GM12878 (cell line): ENCODE data around the gene ALKBH8. TPM values are rescaled to one million over a fixed set of nuclear protein-coding genes. Genes with fewer than 3 reads are reported as not detected.

Experiments used
- ATAC-seq: fragments of 200-7000 bp; cut with Tn5 transposase; 3 replicates; pipeline ENCODE4 v1.9.1; 2020; ENCODE audit warnings: mild to moderate bottlenecking, moderate library complexity
- BruUV-seq: library from RNA; stranded (reverse); fragments of 400-500 nt; replicated peaks from 2 replicates; lab custom pipeline; 2021; lab: Mats Ljungman, UMichigan
- CTCF ChIA-PET: fragments of 300-600 bp; sonication (Branson Sonifier 250); formaldehyde crosslinking; extraction: SDS; loops from one replicate; lab custom pipeline; 2021; ENCODE audit warnings: inconsistent platforms; lab: Yijun Ruan, JAX
- POLR2A ChIA-PET: fragments of 350-600 bp; formaldehyde crosslinking; extraction: SDS; loops from one replicate; lab custom pipeline; 2021; ENCODE audit warnings: inconsistent platforms; lab: Charles Lee
- RAD21 ChIA-PET: fragments of 300-600 bp; sonication (Branson Sonifier 250); formaldehyde crosslinking; loops from one replicate; lab custom pipeline; 2023; ENCODE audit warnings: antibody characterized with exemption; ENCODE audit not compliant: unreplicated experiment; lab: Charles Lee
- SMC1A ChIA-PET: fragments of 300-600 bp; sonication (Branson Sonifier 250); formaldehyde crosslinking; loops from one replicate; lab custom pipeline; 2023; ENCODE audit not compliant: unreplicated experiment, uncharacterized antibody; lab: Charles Lee
- DNase-seq: peaks from one replicate; pipeline ENCODE4 v3.0.0-alpha.2; 2011; ENCODE audit warnings: low read depth, low spot score
- FAIRE-seq: peaks from 3 replicates; lab custom pipeline; 2011; peaks lifted over from hg19 to GRCh38; lab: Jason Lieb, UNC
- H2AFZ ChIP-seq: 2 replicates; pipeline ENCODE4 v1.6.0; 2011; ENCODE audit warnings: low read depth, low read length, control low read depth; ENCODE audit not compliant: control insufficient read depth
- H3K27ac ChIP-seq: 2 replicates; pipeline ENCODE4 v1.5.1; 2011; ENCODE audit warnings: control low read depth; ENCODE audit not compliant: control insufficient read depth, insufficient read depth
- H3K27me3 ChIP-seq, 2 experiments: replicated peaks in 1 of 2; 2 replicates each; pipeline versions ENCODE4 v1.6.0 to v1.6.1; 2011; ENCODE audit warnings: low read length in 1 of 2; ENCODE audit not compliant: control insufficient read depth in 2 of 2, insufficient read depth in 2 of 2
- H3K36me3 ChIP-seq, 2 experiments: 2 replicates each; pipeline ENCODE4 v1.5.1; 2011; ENCODE audit warnings: low read length in 1 of 2; ENCODE audit not compliant: control insufficient read depth in 2 of 2, insufficient read depth in 2 of 2
- H3K4me1 ChIP-seq: 2 replicates; pipeline ENCODE4 v1.6.1; 2011; ENCODE audit warnings: mild to moderate bottlenecking, low read length, moderate library complexity, mixed read lengths; ENCODE audit not compliant: control insufficient read depth, insufficient read depth
- H3K4me2 ChIP-seq: 2 replicates; pipeline ENCODE4 v1.6.0; 2011; ENCODE audit warnings: control low read depth; ENCODE audit not compliant: control insufficient read depth, insufficient read depth
- H3K4me3 ChIP-seq: fragments of 200-600 bp; sonication (generic); 2 replicates; pipeline ENCODE4 v1.5.1; 2016
- H3K79me2 ChIP-seq: 2 replicates; pipeline ENCODE4 v1.6.0; 2011; ENCODE audit warnings: low read length; ENCODE audit not compliant: control insufficient read depth, insufficient read depth
- H3K9ac ChIP-seq: 2 replicates; pipeline ENCODE4 v1.8.0; 2011; ENCODE audit warnings: low read length, control low read depth, mixed read lengths; ENCODE audit not compliant: control insufficient read depth, insufficient read depth
- H3K9me3 ChIP-seq: replicated peaks from 3 replicates; pipeline ENCODE4 v1.5.1; 2011; ENCODE audit warnings: mild to moderate bottlenecking, low read length; ENCODE audit not compliant: control insufficient read depth, insufficient read depth
- H4K20me1 ChIP-seq: 2 replicates; pipeline ENCODE4 v1.6.0; 2011; ENCODE audit not compliant: control insufficient read depth, insufficient read depth
- LARP7 ChIP-seq: fragments of 450-650 bp; IDR thresholded peaks from 2 replicates; pipeline ENCODE4 v1.6.1; 2017; ENCODE audit warnings: mild to moderate bottlenecking
- NFXL1 ChIP-seq: fragments of 450-650 bp; IDR thresholded peaks from 2 replicates; pipeline ENCODE4 v1.6.1; 2017; ENCODE audit warnings: antibody characterized with exemption, mild to moderate bottlenecking, borderline replicate concordance
- SREBF1 ChIP-seq: IDR thresholded peaks from 2 replicates; pipeline ENCODE4 v1.6.1; 2012; ENCODE audit warnings: mild to moderate bottlenecking, low read length
- STAT3 ChIP-seq: IDR thresholded peaks from 2 replicates; pipeline ENCODE4 v1.6.1; 2011; ENCODE audit warnings: low read depth, low read length, improper control_type of control experiment
- WGBS: methylation state at CpG from one replicate; pipeline ENCODE4 v1.1.6; 2016; ENCODE audit warnings: low lambda C conversion rate; ENCODE audit not compliant: insufficient replicate concordance, insufficient coverage; ENCODE audit errors: missing lambda C conversion rate; 5-methylcytosine and 5-hydroxymethylcytosine counted together
- in situ Hi-C: fragments of 300-500 bp; cut with MboI; formaldehyde crosslinking; loops from 9 replicates; pipeline ENCODE4 v1.14.3; 2018; ENCODE audit warnings: mixed read lengths
- intact Hi-C: fragments of 100-400 bp; cut with micrococcal nuclease; formaldehyde crosslinking; loops from one replicate; pipeline ENCODE4 v1.14.2; 2022; ENCODE audit not compliant: unreplicated experiment
- polyA plus RNA-seq, 11 experiments: library from polyadenylated mRNA; depleted of rRNA in 4 of 11; unstranded in 6 of 11; stranded (reverse) in 5 of 11; fragments of >200 nt; fragmentation: Nextera tagmentation in 4 of 11; fragmentation: Illumina TruSeq in 1 of 11; extraction: Ambion mirVana in 4 of 11; extraction: Trizol in 1 of 11; gene quantifications; 1 replicate in 1 of 11; 2 replicates in 10 of 11; pipeline versions ENCODE4 v1.2.1 to v1.2.3, GENCODE V29; 2011 to 2016; ENCODE audit warnings: inconsistent platforms in 2 of 11, missing spikeins in 2 of 11, low read depth in 1 of 11
- total RNA-seq, 4 experiments: library from RNA; depleted of rRNA in 3 of 4; stranded (reverse); fragments of >200 nt in 3 of 4; fragmentation: Illumina TruSeq in 1 of 4; extraction: Trizol in 1 of 4; gene quantifications; 2 replicates each; pipeline versions ENCODE4 v1.2.1 to v1.2.3, GENCODE V29; 2013 to 2021
- TF ChIP-seq, protein P1 (sequence below): fragments of 450-650 bp; IDR thresholded peaks from 2 replicates; pipeline ENCODE4 v1.6.1; 2017; ENCODE audit warnings: mild to moderate bottlenecking, moderate library complexity
- TF ChIP-seq, protein P2 (sequence below): fragments of 450-650 bp; formaldehyde crosslinking; IDR thresholded peaks from 2 replicates; pipeline ENCODE4 v1.4.0; 2020; ENCODE audit warnings: mild to moderate bottlenecking, moderate library complexity
- TF ChIP-seq, protein P3 (sequence below): IDR thresholded peaks from 2 replicates; pipeline ENCODE4 v1.6.1; 2012; ENCODE audit warnings: low read depth, low read length, improper control_type of control experiment
- TF ChIP-seq, protein P4 (sequence below): fragments of 450-650 bp; IDR thresholded peaks from 2 replicates; pipeline ENCODE4 v1.6.1; 2017; ENCODE audit warnings: mild to moderate bottlenecking

Gene ALKBH8
- total and polyA plus RNA-seq, 10 of the 15 experiments (the other 5 are each of a cell fraction or from before 2014, with no cell fraction given) = 4.6 to 13.1 (median 9.5) TPM

DNA sequence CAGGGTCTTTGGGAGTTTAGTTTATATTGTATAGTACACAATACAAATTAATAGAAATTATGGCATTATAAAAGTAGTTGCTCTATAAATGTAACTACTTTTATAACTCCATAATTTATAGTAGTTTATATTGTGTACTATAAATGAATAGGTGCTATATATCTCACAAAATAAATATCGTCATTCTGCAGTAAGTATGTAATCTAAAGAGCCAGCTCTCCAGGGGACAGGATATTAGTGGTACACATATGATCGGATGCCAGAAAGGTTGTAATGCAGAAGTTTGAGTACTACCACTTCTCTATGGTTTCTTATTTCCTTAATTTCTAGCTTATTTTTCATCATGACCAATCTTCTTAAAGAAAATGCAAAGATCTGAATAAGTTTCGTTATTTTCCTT is 87.7 kb downstream of the ALKBH8 start:
- no peak overlapping the region for H2AFZ ChIP-seq
- in situ Hi-C loops = no loop called here
- H3K4me3 ChIP-seq = no peak overlapping the region
- TF ChIP-seq STAT3 (no peak), SREBF1 (no peak), LARP7 (no peak), NFXL1 (no peak)
- TF ChIP-seq, protein P1, sequence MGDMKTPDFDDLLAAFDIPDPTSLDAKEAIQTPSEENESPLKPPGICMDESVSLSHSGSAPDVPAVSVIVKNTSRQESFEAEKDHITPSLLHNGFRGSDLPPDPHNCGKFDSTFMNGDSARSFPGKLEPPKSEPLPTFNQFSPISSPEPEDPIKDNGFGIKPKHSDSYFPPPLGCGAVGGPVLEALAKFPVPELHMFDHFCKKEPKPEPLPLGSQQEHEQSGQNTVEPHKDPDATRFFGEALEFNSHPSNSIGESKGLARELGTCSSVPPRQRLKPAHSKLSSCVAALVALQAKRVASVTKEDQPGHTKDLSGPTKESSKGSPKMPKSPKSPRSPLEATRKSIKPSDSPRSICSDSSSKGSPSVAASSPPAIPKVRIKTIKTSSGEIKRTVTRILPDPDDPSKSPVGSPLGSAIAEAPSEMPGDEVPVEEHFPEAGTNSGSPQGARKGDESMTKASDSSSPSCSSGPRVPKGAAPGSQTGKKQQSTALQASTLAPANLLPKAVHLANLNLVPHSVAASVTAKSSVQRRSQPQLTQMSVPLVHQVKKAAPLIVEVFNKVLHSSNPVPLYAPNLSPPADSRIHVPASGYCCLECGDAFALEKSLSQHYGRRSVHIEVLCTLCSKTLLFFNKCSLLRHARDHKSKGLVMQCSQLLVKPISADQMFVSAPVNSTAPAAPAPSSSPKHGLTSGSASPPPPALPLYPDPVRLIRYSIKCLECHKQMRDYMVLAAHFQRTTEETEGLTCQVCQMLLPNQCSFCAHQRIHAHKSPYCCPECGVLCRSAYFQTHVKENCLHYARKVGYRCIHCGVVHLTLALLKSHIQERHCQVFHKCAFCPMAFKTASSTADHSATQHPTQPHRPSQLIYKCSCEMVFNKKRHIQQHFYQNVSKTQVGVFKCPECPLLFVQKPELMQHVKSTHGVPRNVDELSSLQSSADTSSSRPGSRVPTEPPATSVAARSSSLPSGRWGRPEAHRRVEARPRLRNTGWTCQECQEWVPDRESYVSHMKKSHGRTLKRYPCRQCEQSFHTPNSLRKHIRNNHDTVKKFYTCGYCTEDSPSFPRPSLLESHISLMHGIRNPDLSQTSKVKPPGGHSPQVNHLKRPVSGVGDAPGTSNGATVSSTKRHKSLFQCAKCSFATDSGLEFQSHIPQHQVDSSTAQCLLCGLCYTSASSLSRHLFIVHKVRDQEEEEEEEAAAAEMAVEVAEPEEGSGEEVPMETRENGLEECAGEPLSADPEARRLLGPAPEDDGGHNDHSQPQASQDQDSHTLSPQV = no peak
- TF ChIP-seq, protein P2, sequence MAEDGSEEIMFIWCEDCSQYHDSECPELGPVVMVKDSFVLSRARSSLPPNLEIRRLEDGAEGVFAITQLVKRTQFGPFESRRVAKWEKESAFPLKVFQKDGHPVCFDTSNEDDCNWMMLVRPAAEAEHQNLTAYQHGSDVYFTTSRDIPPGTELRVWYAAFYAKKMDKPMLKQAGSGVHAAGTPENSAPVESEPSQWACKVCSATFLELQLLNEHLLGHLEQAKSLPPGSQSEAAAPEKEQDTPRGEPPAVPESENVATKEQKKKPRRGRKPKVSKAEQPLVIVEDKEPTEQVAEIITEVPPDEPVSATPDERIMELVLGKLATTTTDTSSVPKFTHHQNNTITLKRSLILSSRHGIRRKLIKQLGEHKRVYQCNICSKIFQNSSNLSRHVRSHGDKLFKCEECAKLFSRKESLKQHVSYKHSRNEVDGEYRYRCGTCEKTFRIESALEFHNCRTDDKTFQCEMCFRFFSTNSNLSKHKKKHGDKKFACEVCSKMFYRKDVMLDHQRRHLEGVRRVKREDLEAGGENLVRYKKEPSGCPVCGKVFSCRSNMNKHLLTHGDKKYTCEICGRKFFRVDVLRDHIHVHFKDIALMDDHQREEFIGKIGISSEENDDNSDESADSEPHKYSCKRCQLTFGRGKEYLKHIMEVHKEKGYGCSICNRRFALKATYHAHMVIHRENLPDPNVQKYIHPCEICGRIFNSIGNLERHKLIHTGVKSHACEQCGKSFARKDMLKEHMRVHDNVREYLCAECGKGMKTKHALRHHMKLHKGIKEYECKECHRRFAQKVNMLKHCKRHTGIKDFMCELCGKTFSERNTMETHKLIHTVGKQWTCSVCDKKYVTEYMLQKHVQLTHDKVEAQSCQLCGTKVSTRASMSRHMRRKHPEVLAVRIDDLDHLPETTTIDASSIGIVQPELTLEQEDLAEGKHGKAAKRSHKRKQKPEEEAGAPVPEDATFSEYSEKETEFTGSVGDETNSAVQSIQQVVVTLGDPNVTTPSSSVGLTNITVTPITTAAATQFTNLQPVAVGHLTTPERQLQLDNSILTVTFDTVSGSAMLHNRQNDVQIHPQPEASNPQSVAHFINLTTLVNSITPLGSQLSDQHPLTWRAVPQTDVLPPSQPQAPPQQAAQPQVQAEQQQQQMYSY (CRISPR knock-in tag) = no peak
- TF ChIP-seq, protein P3, sequence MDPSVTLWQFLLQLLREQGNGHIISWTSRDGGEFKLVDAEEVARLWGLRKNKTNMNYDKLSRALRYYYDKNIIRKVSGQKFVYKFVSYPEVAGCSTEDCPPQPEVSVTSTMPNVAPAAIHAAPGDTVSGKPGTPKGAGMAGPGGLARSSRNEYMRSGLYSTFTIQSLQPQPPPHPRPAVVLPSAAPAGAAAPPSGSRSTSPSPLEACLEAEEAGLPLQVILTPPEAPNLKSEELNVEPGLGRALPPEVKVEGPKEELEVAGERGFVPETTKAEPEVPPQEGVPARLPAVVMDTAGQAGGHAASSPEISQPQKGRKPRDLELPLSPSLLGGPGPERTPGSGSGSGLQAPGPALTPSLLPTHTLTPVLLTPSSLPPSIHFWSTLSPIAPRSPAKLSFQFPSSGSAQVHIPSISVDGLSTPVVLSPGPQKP = no peak
- TF ChIP-seq, protein P4, sequence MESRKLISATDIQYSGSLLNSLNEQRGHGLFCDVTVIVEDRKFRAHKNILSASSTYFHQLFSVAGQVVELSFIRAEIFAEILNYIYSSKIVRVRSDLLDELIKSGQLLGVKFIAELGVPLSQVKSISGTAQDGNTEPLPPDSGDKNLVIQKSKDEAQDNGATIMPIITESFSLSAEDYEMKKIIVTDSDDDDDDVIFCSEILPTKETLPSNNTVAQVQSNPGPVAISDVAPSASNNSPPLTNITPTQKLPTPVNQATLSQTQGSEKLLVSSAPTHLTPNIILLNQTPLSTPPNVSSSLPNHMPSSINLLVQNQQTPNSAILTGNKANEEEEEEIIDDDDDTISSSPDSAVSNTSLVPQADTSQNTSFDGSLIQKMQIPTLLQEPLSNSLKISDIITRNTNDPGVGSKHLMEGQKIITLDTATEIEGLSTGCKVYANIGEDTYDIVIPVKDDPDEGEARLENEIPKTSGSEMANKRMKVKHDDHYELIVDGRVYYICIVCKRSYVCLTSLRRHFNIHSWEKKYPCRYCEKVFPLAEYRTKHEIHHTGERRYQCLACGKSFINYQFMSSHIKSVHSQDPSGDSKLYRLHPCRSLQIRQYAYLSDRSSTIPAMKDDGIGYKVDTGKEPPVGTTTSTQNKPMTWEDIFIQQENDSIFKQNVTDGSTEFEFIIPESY = no peak
- H3K36me3 ChIP-seq = no peaks in the 10 kb centered on the region
- no peak for FAIRE-seq
- intact Hi-C loops = no loop called here
- H3K9ac ChIP-seq = no peak overlapping the region
- no TSS peak for BruUV-seq
- no peaks in the 10 kb centered on the region for H3K79me2 ChIP-seq
- ChIA-PET SMC1A (interaction anchor here (0.5 to 1.4 kb wide), 2 partner anchors 28 to 211 kb away, joined by 3 read pairs; no protein-coding TSS in a partner anchor), POLR2A (no interaction called here), CTCF (no interaction called here), RAD21 (no interaction called here)
- no peaks in the 10 kb centered on the region for H4K20me1 ChIP-seq
- WGBS = 42% methylated on average over 3 of the region's 3 CpGs
- no peak overlapping the region for H3K27ac ChIP-seq
- no peak for DNase-seq
- no peaks in the 10 kb centered on the region; a peak in 1 of 4 replicates for H3K27me3 ChIP-seq
- H3K4me2 ChIP-seq = no peak overlapping the region
- no peaks in the 10 kb centered on the region for H3K9me3 ChIP-seq
- no peak for ATAC-seq
- no peaks in the 10 kb centered on the region for H3K4me1 ChIP-seq
